Measurements from ENCODE around the gene LRRC47. TPM values are rescaled to one million over a fixed set of nuclear protein-coding genes. Genes with fewer than 3 reads are reported as not detected.

LRRC47 gene
- total RNA-seq, 1 donor = 22.9 TPM

GRCh38 chr1:3763351-3764125 is 32.8 kb downstream of the LRRC47 start:
- no peak for TF ChIP-seq CTCF (IDR thresholded peaks at IDR 0.05; ENCODE audit: insufficient read depth, low read length)
- no peak overlapping the region for H3K4me3 ChIP-seq (ENCODE audit: low read depth, low read length)
- no peak for DNase-seq (ENCODE audit: low read depth)

GRCh38 chr1:3762873-3763228 is 33.4 kb downstream of the LRRC47 start:
- TF ChIP-seq CTCF (IDR thresholded peaks at IDR 0.05; ENCODE audit: insufficient read depth, low read length) = no peak
- no peak overlapping the region for H3K4me3 ChIP-seq (ENCODE audit: low read depth, low read length)
- DNase-seq (ENCODE audit: low read depth) = no peak

- H3K4me3 ChIP-seq (ENCODE audit: low read depth, low read length) = no peak overlapping the region
- DNase-seq (ENCODE audit: low read depth) = no peak
- no peak for TF ChIP-seq CTCF (IDR thresholded peaks at IDR 0.05; ENCODE audit: insufficient read depth, low read length)
Measured at GRCh38 chr1:3762151-3762872, 34.0 kb downstream of the LRRC47 start.

- DNase-seq (ENCODE audit: low read depth) = no peak
- H3K4me3 ChIP-seq (ENCODE audit: low read depth, low read length) = no peak overlapping the region
- no peak for TF ChIP-seq CTCF (IDR thresholded peaks at IDR 0.05; ENCODE audit: insufficient read depth, low read length)
Measured at GRCh38 chr1:3761296-3762010, 34.8 kb downstream of the LRRC47 start.

- no peak for DNase-seq (ENCODE audit: low read depth)
- TF ChIP-seq CTCF (IDR thresholded peaks at IDR 0.05; ENCODE audit: insufficient read depth, low read length) = no peak
- no peak overlapping the region for H3K4me3 ChIP-seq (ENCODE audit: low read depth, low read length)
Measured at GRCh38 chr1:3759796-3760195, 36.5 kb downstream of the LRRC47 start.

- H3K4me3 ChIP-seq (ENCODE audit: low read depth, low read length) = no peak overlapping the region
- no peak for TF ChIP-seq CTCF (IDR thresholded peaks at IDR 0.05; ENCODE audit: insufficient read depth, low read length)
- DNase-seq (ENCODE audit: low read depth) = no peak
Measured at GRCh38 chr1:3759164-3759563, 37.1 kb downstream of the LRRC47 start.
